ENCODE measurements around the gene EDEM1.

The EDEM1 gene

DNA sequence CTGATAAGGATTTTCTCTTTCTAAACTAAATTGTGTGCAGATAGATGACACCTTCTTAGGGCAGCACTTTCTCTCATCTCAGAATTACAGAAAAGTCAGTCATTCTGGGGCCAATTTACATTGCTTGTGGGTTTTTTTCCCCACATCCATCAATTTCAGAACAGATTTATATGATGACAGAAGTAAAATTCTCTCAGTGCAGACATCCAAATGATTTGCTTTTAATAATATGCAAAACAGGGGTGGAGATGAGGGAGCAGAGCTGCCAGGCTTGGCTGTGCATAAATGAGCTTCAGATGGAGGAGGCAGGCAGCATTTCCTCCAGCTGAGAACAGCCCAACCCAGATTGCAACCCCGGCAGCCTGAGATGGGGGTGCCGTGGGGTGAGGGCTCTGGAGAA, 44.0 kb downstream of the EDEM1 start:
- no peaks in the 10 kb centered on the region for H3K27me3 ChIP-seq (ENCODE audit: control insufficient read depth, insufficient read depth, low read length)
- H3K9me3 ChIP-seq (ENCODE audit: control insufficient read depth, low read length): no peaks in the 10 kb centered on the region
- H3K27ac ChIP-seq: no peak overlapping the region
- no peak for TF ChIP-seq CTCF (IDR thresholded peaks at IDR 0.05)
- no peak overlapping the region for H2AFZ ChIP-seq
- H3K9ac ChIP-seq: no peak overlapping the region
- H3K36me3 ChIP-seq (ENCODE audit: control insufficient read depth, insufficient read depth, low read length): no peaks in the 10 kb centered on the region
- no peak overlapping the region for H3K4me2 ChIP-seq (ENCODE audit: low read length)
- no peak overlapping the region for H3K4me3 ChIP-seq (ENCODE audit: low read depth, low read length)
- H3K4me1 ChIP-seq: no peaks in the 10 kb centered on the region
- H3K79me2 ChIP-seq: no peaks in the 10 kb centered on the region

DNA sequence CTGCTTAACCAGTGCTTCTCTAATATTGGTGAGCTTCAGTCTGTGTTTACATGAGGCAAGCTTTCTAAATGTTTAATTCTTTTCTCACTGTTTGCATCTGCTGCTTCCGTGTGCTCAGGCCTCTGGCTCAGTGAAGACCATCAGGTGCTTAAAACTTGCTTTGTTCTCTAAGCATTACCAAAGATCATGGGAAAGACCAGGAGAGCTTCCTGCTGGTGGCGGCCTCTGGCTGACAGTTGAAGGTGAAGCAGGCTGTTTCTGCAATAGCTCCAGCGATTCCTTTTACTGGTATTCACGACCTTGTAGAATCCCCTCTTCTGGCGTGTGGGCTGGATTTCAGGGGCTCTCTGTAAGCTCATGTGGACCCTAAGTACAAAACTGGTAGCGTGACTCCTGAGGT, 45.1 kb downstream of the EDEM1 start:
- Histone ChIP-seq H3K4me1 (no peaks in the 10 kb centered on the region), H3K9me3 (ENCODE audit: control insufficient read depth, low read length) (no peaks in the 10 kb centered on the region), H3K79me2 (no peaks in the 10 kb centered on the region), H3K4me2 (ENCODE audit: low read length) (no peak overlapping the region), H3K27me3 (ENCODE audit: control insufficient read depth, insufficient read depth, low read length) (no peaks in the 10 kb centered on the region), H3K9ac (no peak overlapping the region), H3K36me3 (ENCODE audit: control insufficient read depth, insufficient read depth, low read length) (no peaks in the 10 kb centered on the region), H3K27ac (no peak overlapping the region), H3K4me3 (ENCODE audit: low read depth, low read length) (no peak overlapping the region), H2AFZ (no peak overlapping the region)
- no peak for TF ChIP-seq CTCF (IDR thresholded peaks at IDR 0.05)

DNA sequence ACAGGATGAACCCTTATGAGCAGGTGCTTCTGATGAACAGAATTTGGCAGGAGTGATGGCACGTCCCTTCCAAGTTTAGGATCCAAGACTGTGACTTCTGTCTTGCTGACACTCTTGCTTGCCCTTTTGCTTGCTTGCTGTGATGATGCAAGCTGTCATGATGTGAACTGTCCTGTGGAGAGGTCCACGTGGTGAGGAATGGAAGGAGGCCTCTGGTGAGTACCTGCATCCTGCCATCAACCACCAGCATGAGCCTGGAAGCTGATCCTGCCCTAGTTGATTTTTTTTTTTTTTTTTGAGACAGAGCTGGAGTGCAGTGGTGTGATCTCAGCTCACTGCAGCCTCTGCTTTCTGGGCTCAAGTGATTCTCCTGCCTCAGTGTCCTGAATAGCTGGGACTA, 45.5 kb downstream of the EDEM1 start:
- no peaks in the 10 kb centered on the region for H3K9me3 ChIP-seq (ENCODE audit: control insufficient read depth, low read length)
- no peak overlapping the region for H3K9ac ChIP-seq
- no peak overlapping the region for H3K4me2 ChIP-seq (ENCODE audit: low read length)
- H3K4me3 ChIP-seq (ENCODE audit: low read depth, low read length): no peak overlapping the region
- no peaks in the 10 kb centered on the region for H3K4me1 ChIP-seq
- H2AFZ ChIP-seq: no peak overlapping the region
- no peak for TF ChIP-seq CTCF (IDR thresholded peaks at IDR 0.05)
- H3K27me3 ChIP-seq (ENCODE audit: control insufficient read depth, insufficient read depth, low read length): no peaks in the 10 kb centered on the region
- H3K79me2 ChIP-seq: no peaks in the 10 kb centered on the region
- no peak overlapping the region for H3K27ac ChIP-seq
- H3K36me3 ChIP-seq (ENCODE audit: control insufficient read depth, insufficient read depth, low read length): no peaks in the 10 kb centered on the region

DNA sequence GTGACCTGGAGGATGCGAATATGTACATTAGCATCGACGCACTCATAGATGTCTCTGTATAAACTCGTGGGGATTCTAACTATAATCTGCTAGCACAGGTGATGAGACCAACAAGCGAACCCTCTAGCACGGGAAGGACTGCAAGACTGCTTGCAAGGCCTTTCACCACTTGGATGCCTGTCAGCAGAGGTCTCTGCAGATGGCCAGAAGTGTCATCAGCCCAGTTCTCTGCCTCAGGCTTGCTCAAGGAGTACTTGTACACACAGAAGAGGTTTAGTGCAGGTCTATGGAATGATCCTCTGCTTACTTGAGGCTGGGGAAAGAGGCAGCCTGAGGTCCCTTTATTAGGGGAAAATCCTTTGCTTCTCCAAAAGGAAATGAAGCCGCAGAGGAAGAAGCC, 48.1 kb downstream of the EDEM1 start:
- Histone ChIP-seq H3K4me2 (ENCODE audit: low read length) (no peak overlapping the region), H3K27me3 (ENCODE audit: control insufficient read depth, insufficient read depth, low read length) (no peaks in the 10 kb centered on the region), H3K79me2 (no peaks in the 10 kb centered on the region), H3K9me3 (ENCODE audit: control insufficient read depth, low read length) (no peaks in the 10 kb centered on the region), H3K27ac (no peak overlapping the region), H3K9ac (no peak overlapping the region), H3K4me1 (no peaks in the 10 kb centered on the region), H2AFZ (no peak overlapping the region), H3K4me3 (ENCODE audit: low read depth, low read length) (no peak overlapping the region), H3K36me3 (ENCODE audit: control insufficient read depth, insufficient read depth, low read length) (no peaks in the 10 kb centered on the region)
- no peak for TF ChIP-seq CTCF (IDR thresholded peaks at IDR 0.05)

DNA sequence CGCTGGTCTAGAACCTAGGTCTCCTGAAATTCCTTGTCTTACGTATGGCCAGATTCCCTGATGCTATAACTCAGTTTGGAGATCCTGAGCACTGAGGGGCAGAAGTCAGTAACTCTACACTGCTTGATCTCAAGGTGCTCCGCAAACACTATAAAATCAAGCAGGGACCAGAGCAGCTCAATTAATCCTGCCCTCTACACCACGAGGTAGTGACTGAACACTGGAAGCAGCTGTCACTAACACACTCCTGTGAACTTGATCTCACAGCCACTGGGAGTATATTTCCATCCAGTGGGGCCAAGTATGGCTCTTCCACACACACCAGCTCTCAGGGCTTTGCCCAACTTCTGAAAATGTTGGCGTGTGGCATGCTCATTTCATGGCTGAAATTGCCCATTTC, 51.0 kb downstream of the EDEM1 start:
- TF ChIP-seq CTCF (IDR thresholded peaks at IDR 0.05): no peak
- Histone ChIP-seq H3K36me3 (ENCODE audit: control insufficient read depth, insufficient read depth, low read length) (no peaks in the 10 kb centered on the region), H3K27me3 (ENCODE audit: control insufficient read depth, insufficient read depth, low read length) (no peaks in the 10 kb centered on the region), H3K4me2 (ENCODE audit: low read length) (no peak overlapping the region), H3K4me3 (ENCODE audit: low read depth, low read length) (no peak overlapping the region), H3K27ac (no peak overlapping the region), H3K79me2 (no peaks in the 10 kb centered on the region), H3K4me1 (no peaks in the 10 kb centered on the region), H2AFZ (no peak overlapping the region), H3K9ac (no peak overlapping the region), H3K9me3 (ENCODE audit: control insufficient read depth, low read length) (no peaks in the 10 kb centered on the region)

Measured in parathyroid adenoma (tissue), 2 donors.